Measurements from ENCODE around the gene PIN1.

Gene PIN1

DNA sequence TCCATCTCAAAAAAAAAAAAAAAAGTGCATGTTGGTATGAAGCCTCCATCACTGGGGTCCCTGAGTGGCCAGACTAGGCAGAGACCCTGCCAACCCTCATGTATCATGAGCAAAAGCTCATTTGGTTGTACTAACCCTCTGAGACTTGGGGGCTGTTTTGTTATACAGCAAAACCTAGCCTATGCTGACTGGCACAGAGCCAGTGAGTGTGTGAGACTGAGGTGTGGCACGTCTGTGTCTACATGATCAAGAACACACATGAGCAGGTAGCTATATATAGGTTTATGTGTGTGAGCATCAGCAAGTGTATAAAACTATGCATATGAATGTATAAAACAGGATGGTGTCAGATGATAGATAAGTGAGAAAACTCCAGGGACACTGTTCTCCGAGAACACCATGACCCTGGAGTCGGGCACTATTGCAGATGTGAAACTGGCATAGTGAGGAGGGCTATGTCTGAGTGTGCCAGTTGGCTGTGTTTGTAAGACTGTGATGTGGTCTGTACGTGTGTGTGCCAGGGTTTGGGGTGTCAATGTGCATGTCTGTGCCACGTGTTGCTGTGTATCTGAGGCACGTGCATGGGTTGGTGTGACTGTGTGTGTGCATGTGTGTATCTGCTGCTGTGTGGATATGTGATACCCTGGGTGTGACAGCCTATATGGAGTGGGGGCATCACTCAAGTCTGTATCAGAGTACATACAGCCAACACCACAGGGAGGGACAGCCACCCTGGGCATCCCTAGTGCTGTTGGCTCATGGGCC, 56.7 kb downstream of the PIN1 start:
- DNase-seq, result no peak
